HG02884 (cell line): ENCODE measurements around the gene PEPD.

Experiments used
- ATAC-seq: cut with Tn5 transposase; IDR thresholded peaks from one replicate; pipeline ENCODE4 v1.9.1; 2021; ENCODE audit warnings: mild to moderate bottlenecking, moderate library complexity; ENCODE audit not compliant: unreplicated experiment

Gene PEPD

GRCh38 chr19:33426621-33427361 is 94.8 kb downstream of the PEPD start:
- no peak for ATAC-seq

DNA sequence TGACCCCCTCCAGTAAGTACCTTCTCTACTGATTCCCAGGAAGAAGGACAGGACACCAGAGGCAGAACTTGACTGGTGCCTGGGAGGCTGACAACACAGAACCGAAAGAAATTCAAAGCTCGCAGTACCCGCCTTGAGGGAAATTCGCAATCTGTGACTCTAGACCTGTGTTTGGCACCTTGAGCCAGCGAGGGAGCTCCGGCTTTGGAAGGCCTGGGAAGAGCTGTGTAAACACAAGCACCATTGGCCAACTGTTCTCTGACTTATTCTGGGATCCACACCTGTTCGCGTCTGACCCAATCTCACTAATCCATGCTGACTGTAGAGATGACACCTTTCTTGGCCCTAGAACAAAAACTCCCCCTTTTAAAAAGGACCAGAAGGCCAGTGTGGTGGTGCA is 97.4 kb downstream of the PEPD start:
- ATAC-seq: no peak

GRCh38 chr19:33422369-33423180 is 99.0 kb downstream of the PEPD start:
- ATAC-seq: no peak

GRCh38 chr19:33421368-33421767 is 100.2 kb downstream of the PEPD start:
- no peak for ATAC-seq

DNA sequence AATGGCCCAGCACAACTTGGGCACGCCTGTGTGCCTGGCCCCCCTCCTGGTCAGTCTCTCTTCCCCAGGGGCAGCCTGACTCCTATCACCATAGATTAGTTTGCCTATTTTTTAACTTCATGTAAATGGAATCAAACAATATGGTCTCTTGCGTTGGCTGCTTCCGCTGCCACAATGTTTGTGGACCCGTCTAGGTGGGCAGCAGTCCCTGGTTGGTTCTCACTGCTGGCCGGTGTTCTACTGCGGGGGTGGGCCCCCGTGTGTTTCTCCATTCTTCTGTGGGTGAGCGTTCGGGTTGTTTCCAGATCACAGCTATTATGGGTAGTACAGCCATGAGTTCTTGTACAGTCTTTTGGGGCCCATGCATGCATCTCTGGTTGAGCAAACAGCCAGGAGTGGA is 100.8 kb downstream of the PEPD start:
- no peak for ATAC-seq

DNA sequence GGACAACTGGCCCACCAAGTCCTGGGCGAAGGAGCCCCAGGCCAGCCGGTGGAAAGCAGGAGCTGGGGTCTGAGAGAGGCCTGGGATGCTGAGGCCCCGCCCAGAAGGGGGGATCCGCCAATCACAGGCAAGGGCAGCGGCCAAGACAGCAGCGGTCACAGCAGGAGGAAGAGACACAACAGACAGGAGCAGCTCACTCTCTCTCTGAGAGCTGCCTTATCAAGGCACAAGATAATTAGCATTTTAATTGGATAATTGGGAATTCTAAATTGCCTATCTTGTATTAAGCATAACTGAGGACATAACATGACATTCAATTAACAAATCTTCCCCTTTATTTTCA is 101.8 kb downstream of the PEPD start:
- no peak for ATAC-seq

GRCh38 chr19:33418871-33419787 is 102.5 kb downstream of the PEPD start:
- no peak for ATAC-seq

DNA sequence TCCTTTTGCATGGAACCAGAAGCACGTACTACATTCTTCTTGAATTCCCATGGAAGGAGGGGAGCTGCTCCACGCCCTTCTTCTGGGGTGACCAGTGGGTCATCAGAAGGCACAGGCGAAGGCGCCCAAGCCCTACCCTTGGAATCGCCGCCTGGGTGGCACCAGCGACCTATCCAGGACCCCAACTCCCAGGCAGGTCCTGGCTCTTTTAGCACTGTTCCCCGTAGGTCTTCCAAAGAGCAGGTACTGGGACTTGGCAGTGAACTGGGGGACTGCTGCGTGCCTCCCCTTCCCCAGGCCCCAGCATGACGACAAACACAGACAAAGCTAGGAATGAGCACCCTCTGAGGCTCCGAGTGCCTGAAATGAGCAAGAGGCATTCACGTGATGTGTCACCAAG is 103.1 kb downstream of the PEPD start:
- no peak for ATAC-seq

DNA sequence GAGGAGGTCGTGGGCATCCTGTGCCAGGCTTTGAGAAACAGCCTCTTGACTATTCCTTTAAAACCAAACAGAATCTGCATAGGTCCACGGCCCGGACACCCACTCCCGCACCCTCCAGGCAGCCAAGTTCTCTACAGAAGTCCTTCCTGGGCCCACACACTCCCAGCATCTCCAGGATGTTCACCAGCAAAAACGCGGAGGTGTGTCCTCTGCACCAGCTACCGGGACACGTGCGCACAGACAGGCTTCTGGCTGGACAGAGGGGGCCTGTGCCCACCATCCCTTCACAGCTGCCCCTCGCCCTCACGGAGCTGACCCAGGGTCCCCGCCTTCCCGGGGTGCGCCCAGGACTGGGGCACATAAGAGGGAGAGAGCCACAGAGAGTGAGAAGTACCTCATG is 103.8 kb downstream of the PEPD start:
- ATAC-seq: no peak

GRCh38 chr19:33416307-33417215 is 105.0 kb downstream of the PEPD start:
- ATAC-seq: no peak

DNA sequence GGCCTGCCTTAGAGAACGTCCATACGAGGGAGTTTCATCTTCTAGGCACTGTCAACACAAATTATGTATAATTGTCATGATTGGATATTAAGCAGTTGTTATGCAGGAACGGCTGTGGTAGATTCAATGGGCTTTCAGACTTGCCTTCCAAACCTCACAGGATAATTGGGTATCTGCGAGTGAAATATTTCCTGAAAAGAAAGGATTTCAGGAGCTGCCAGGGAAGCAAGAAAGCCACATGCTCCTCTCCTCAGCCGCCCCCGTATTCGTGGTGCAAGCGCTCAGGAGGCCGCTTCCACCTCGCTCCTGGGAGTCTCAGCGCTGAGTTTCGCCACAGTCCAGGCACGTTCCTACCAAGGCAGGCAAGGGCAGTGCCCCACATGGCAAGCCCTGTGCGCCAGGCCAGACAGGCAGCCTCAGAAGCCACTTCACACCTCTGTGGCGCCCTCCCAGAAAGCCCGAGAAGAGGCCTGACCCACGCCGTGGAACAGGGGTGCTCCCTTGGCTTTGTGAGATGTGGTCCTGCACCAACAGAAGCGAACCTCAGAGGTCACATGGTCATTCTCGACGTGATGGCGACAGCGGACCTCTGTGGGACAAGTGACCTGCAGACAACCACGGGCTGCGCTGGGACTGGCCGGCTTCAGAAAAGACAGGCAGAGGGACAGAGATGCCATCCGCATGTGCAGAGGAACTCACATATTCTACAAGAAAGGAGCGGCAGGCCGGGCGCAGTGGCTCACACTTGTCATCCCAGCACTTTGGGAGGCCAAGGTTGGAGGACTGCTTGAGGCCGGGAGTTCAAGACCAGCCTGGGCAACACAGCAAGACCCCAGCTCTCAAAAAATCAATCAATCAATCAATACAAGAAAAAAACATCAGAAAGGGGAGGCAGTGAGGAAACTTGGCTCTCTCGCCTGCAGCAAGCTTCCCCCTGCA is 106.7 kb downstream of the PEPD start:
- no peak for ATAC-seq

DNA sequence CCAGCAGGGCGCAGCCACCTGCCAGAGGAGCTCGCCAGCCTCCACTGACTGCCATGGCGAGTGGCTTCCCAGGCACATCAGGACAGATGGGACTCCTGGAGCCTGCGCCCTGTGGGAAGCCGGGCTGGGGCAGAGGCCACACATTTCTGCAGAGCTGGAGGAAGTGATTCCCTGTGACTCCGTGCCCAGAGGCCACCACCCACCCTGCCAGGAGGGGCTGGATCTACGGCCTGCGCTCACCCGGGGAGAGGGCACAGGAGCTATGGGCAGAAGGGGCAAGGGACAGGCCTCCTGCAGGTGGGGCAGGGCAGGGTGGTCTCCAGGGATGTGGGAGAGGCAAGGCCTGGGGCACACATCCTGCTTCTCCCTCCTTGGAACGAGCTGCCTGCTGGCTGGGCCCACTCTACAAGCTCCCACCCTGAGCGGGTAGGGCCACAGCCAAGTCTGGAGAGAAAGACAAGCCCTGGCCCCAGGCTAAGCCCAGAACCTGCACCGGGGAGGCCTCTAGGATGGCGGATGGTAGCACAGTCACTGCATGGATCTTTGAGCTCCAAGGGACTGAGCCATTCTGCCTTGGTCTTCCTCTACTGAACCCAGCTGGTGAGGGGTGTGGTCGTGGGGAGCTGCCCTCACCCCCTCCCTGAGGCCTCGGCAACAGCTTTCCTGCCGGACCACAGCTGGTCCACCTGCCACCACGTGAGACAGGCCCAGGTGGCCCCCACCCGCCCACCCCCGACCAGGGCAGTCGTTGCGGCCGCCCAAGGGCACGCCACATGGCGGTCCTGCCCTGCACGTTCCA is 107.5 kb downstream of the PEPD start:
- no peak for ATAC-seq

- ATAC-seq: no peak
These were observed 108.2 kb downstream of the PEPD start for GRCh38 chr19:33413426-33413725.

DNA sequence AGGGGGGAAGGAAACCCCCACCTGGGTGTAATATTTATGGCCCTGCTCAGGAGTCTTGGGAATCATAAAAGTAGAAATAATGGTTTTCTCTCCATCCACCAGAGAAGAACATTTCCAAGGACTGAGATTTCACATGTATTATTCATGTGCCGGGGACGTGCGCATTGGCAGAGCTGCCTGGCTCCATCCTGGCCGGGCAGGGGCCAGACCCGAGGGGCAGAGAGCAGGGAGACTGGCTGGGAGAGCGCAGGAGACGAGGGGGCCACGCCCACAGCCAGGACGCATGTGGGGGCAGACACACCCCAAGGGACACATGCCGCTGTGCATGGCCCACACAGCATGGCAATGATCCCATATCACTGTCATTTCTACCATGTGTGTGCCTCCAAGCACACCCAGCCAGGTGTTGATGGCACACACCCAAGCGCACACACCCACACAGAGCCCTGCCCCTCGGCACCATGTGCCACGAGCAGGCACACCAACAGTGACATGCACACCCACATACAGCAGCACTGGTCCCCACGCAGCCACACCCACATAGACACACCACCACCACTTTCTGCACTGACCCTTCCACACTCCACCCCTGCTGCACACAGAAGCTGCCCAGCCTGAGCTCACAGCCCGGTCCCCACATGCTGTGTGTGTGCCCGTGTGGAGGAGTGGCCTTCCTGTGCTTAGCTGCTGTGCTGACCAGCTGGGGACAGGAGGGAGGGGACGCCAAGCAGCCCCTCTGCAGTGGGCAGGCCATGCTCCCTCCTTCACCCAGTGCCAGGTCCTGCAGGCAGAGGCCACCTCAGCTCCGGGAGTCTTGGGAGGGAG is 108.8 kb downstream of the PEPD start:
- ATAC-seq: no peak

GRCh38 chr19:33411621-33412180 is 109.9 kb downstream of the PEPD start:
- ATAC-seq: no peak

DNA sequence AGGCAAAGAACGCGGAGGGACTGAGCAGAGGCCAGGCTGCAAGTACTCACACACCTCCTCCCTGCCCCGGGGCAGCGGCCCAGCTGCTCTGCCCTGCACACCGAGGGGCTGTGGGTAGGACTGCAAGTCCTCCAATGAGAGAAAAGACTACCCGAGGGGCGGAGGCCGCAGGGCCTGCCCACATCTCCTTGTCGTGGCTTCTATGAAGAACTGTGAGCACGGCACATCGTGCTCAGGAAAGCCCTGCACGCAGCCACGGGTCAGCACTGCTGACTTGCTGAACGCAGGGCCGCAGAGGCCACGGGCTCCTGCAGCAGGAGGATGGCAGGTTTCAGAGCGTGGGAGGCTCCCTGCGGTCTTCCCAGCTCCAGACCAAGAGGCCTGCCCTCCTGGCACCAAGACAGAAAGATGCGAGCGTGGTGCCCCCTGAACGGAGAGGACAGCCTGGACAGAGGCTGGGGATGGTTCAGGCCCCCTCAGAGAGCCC is 110.6 kb downstream of the PEPD start:
- ATAC-seq: no peak

GRCh38 chr19:33409906-33410685 is 111.5 kb downstream of the PEPD start:
- no peak for ATAC-seq
